Heart left ventricle (tissue), 13 donors: ENCODE results near the gene FRMPD4.

Experiments
- POLR2A ChIP-seq, 2 donors: fragments of 450-650 bp; IDR thresholded peaks; one replicate each; pipeline ENCODE4 v1.6.1; 2017; ENCODE audit warnings: antibody characterized with exemption in 2 of 2, mild to moderate bottlenecking in 2 of 2, moderate library complexity in 2 of 2
- TF ChIP-seq, protein P1 (sequence below), 12 donors: fragments of 200-600 bp; sonication (generic) in 4 of 12; IDR thresholded peaks; one replicate each; pipeline versions ENCODE4 v1.5.0 to v1.8.0; 2018 to 2022; ENCODE audit warnings: antibody characterized with exemption in 12 of 12, mild to moderate bottlenecking in 5 of 12
- donor health status: ischemic (EF 13 %, LVEDD 7.1; RV severe dilation, severe dysfunction).
- donor health status: DM: no; HTN: yes; CAD: no.
- donor health status: DM: no; HTN: no; CAD: no.
- donor health status: ischemic (EF 25% LVEDD 6.9; RV normal size, moderate dysfunction).
- donor health status: ischemic (EF 25% LVEDD 5.7; RV mildly dilated, moderate dysfunction).
- donor health status: ischemic (EF 35%, LVEDD 5.7; RV mildly dilated, moderate dysfunction).
- donor health status: nonischemic (EF 11% LVEDD 7.7; RV severe dilation, severe dysfunction).
- donor health status: DM: yes; HTN: yes; CAD: no.
- donor health status: PGD.
- donor health status: ischemic (EF 29% LVEDD 5.4; RV normal size, mild dysfunction).
- donor health status: nonischemic (EF 23%, LVEDD 6.1; RV moderate dilation, normal function).

DNA sequence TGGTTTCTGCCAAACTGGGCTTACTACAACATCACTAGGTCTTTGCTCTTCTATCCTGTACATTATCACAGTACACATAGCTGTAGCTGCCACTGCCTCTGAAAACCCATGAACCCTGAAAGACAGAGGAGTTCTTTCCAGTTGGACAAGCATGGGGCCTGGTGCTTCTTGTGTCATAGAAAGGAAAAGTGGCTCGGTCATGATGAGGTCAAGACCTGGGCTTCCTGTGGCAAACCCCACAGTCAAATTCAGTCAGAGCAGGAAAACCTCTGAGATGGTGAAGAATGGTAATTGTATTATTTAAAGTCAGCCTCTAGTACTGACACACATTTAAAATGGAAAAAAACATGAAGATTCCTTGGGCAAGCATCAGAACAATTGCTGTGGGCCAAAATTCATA, 519.6 kb downstream of the FRMPD4 start:
- no peak for TF ChIP-seq POLR2A (IDR thresholded peaks at IDR 0.05)
- TF ChIP-seq, protein P1, sequence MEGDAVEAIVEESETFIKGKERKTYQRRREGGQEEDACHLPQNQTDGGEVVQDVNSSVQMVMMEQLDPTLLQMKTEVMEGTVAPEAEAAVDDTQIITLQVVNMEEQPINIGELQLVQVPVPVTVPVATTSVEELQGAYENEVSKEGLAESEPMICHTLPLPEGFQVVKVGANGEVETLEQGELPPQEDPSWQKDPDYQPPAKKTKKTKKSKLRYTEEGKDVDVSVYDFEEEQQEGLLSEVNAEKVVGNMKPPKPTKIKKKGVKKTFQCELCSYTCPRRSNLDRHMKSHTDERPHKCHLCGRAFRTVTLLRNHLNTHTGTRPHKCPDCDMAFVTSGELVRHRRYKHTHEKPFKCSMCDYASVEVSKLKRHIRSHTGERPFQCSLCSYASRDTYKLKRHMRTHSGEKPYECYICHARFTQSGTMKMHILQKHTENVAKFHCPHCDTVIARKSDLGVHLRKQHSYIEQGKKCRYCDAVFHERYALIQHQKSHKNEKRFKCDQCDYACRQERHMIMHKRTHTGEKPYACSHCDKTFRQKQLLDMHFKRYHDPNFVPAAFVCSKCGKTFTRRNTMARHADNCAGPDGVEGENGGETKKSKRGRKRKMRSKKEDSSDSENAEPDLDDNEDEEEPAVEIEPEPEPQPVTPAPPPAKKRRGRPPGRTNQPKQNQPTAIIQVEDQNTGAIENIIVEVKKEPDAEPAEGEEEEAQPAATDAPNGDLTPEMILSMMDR (IDR thresholded peaks at IDR 0.05): no peak
